T-helper 22 cell (primary cell): ENCODE measurements around the gene CACNA1C.

Experiments used
- DNase-seq: peaks from one replicate; pipeline ENCODE4 v3.0.0-alpha.2; 2020; ENCODE audit warnings: low read depth

The CACNA1C gene

GRCh38 chr12:2035431-2036055, 17.2 kb upstream of the CACNA1C start:
- DNase-seq, result no peak

- DNase-seq, result no peak
Measured at GRCh38 chr12:2039034-2039433, 13.8 kb upstream of the CACNA1C start.

- no peak for DNase-seq
Measured at GRCh38 chr12:2043054-2043453, 9.7 kb upstream of the CACNA1C start.

DNA sequence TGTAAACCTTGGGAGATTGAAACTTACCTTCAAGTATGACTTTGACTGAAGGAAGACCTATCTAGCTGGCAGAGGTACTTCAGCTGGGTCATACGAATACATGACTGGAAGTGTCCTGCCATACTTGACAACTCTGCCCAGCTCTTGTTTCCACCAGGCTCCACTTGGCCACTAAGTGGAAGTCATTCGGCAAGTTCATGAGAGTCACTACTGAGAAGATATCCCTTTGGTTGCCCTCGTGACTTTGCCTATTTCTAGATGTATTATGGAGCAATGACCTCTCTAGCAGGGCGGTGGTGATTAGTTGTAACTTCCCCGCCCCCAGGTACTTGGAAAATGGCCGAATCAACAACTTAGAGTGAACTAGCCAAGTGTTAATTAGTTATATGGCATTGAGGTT, 8.6 kb upstream of the CACNA1C start:
- DNase-seq, result no peak

- DNase-seq, result no peak
Measured at GRCh38 chr12:2046957-2047356, 5.8 kb upstream of the CACNA1C start.

DNA sequence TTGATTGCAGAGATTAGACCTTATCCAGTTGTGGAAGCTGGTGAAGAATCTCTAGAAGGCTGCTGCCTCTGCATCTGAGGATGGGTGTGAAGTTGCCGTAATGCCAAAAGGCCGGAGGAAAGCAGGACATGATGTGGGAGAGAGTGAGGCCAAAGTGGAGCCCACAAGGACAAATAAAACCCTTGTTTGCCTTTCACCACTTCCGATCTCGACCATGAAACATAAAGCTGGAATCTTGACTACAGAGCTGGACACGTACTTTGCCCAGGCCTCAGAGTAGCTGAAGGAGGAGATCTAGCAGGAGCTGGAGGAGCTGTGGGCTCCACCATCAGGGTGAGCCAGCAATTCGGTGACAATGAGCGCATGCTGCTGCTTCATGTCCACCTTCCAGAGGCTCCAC, 5.0 kb upstream of the CACNA1C start:
- DNase-seq, result no peak

DNA sequence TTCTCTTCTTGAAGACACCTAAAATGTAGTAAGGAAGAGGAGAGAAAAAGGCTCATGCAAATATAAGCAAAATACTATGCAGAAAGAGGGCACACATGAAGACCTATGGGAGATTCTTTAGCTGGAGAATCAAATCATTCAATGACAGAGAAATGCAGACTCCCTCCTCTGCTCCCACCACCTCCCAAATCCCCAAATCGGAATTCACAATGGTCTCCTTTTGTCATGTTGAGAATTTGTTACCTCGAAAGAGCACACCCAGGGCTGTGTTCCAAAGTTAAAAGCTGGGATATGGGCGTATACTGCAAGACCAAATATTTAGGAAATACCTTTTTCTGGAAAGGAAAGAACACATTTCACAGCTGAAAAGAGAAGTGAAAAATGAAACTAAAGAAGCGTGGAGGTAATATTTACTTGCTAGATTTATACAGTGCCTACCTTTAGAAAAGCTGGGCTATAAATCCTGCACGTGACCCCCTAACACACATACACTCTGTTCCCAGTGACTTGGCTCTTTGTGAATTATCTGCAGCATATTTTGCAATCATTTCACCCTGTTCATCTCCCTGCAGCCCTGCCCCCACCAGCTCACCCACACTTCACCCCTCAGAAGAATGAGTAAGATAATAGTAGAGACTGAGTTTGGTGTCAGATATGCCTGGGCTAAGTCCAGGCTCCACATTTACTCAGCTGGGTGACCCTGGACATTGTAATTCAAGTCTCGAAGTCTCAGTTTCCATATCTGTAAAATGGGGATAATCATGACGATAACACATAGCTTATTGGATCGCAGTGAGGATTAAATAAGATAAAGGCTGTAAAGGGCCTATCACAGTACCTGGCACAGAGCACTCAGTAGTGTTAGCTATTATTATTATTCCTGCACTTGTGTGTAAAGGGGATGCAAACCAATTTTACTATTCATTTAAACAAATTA, 2.9 kb upstream of the CACNA1C start:
- no peak for DNase-seq

DNA sequence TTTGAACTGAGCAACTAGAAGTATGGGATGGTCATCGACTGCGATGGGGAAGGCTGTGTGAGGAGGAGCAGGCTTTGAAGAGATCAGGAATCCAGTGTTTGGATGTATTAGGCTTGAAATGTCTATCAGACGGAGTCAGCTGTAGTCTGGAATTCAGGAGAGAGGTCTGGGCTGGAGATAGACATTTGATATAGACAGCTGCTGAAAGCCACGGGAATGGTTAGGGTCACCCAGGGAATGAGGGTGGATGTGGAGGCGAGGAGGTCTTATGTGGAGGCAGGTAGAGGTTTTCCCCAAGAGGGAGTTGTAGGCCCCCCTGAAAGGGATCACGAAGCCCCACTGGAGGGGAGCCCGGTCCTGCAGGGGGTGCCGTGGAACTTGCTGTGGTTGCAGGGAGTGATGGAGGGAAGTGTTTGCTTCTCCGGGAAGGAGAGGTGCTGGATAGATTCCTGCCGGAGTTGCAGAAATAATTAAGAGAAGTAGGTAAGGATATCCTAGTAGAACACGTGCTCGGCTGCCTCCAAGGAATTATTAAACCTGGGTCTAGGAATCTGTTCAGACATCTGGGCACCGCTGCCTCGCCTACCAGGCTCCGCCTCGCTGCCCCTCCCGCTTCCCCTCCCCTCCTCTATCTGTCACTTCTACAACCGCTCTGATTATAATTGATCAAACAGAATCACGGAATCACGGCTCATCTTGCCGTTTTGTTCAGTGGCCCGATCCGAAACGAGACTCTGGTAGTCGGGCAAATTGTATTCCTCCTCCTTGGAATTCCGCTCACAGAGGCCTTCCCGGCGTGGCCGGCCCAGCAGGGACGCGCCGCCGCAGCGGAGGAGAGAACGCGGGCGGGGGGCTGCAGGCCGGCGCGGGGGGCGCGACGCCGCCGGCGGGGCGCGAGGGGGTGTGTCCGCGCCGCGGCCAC, 826 bp upstream of the CACNA1C start:
- no peak for DNase-seq

- DNase-seq, result no peak
Measured at GRCh38 chr12:2053691-2054090, 904 bp downstream of the CACNA1C start.

GRCh38 chr12:2054091-2055018, 1.6 kb downstream of the CACNA1C start:
- DNase-seq, result no peak

- no peak for DNase-seq
Measured at GRCh38 chr12:2057041-2057794, 4.4 kb downstream of the CACNA1C start.

DNA sequence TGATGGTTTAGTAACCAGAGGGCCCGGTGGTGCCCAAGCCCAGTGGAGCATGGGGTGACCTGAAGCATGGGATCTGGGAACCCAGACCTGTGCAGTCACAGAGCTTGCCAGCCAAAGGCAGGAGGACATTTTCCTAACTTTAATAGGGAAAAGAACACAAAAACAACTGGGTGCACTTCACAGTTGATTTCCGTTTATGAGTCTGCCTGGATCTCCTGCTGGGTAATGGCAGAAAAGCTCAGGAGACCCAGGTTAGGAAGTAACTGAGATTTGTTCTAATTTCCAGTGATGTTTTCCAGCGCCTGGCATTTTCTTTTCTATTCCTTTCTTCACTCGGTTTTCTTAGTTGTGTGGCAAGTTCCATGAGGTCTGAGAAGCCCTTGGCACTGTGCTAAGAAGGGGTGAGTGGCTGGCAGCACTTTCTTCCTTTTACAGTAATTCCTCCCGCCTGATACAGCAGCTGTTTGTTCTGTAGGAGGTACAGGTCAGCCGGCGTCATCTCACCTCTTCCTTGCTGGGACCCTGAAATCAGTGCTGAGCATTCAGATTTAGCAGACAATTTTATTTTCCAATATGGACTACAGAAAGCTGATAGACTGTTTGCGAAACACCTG, 5.1 kb downstream of the CACNA1C start:
- no peak for DNase-seq

GRCh38 chr12:2058837-2059236, 6.0 kb downstream of the CACNA1C start:
- DNase-seq, result no peak

DNA sequence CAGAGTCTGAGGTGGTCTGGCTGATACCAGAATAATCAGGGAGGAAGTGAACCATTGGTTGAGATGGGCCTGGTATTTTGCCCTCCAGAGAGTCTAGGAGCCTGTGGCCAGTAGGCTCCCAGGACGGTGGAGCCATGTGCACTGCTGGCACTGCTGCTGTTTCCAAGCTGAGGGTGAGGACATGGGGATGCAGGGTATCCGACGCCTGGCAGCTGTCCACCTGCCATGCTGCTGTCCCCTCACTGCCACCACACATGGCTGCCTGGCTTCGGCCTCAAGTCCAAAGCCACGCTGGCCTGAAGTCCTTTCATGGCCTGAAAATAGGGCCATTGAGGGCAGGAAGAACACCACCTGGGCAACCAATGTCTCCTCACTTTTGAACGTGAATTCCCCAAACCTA, 8.6 kb downstream of the CACNA1C start:
- DNase-seq, result no peak

DNA sequence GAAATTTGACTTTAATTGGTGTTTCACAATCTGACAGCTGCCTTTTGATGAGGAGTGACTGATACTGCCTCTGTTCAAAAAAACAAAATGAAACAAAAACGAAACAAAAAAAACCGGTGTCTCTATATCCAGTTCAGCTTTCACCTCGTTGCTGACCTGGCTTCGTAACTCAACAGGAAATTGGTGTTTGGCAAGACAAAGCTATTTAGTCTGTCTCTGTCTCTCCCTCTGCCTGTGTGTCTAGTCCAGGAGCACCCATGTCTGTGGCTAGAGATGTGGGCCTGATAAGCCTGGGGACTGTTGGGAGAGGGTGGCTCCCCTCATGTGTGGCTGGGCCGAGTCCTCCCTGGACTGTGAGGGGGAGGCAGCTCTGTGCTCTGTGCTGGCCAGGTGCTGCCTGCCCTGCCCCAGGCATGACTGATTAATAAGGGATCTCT, 11.3 kb downstream of the CACNA1C start:
- no peak for DNase-seq

GRCh38 chr12:2068653-2069052, 15.9 kb downstream of the CACNA1C start:
- DNase-seq, result no peak

DNA sequence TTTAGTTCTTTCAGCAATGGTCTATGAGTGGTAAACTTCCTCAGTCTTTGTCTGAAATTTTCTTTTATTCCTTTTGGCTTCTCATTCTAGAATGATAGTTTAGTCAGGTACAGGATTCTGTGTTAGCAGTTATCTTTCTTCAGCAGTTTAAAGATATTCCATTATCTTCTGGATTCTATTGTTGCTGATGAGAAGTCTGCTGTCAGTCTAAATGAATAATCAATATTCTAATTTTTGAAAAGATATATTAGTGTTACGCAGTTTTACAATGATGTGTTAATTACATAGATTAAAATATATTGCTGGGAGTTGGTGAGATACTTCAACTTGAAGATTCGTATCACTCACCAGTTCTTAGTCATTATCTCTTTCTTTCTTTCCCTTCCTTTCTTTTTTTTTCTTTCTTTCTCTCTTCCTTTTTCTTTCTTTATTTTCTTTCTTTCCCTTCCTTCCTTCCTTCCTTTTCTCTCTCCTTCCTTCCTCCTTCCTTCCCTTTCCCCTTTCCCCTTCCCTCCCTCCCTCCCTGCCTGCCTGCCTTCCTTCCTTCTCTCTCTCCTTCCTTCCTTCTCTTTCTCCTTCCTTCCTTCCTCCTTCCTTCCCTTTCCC, 17.8 kb downstream of the CACNA1C start:
- DNase-seq, result no peak

DNA sequence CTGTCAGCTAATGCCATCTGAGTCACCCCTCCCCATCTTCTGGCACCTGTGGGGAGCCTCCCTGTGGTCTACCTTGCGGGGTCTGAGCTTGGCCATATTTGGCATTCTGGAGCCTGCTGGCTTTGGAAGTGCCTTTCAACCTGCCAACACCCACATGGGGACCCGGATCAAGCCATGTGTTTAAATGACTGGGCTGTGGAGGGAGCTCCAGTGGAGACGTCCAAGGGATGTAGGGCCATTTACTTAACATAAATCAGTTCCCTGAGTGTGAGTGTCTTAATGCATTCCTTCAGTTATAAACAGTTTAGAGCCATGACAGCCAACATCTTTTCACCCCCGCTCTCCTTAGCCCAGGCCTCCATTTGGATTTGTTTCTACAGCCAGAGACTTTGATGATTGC, 22.0 kb downstream of the CACNA1C start:
- no peak for DNase-seq

DNA sequence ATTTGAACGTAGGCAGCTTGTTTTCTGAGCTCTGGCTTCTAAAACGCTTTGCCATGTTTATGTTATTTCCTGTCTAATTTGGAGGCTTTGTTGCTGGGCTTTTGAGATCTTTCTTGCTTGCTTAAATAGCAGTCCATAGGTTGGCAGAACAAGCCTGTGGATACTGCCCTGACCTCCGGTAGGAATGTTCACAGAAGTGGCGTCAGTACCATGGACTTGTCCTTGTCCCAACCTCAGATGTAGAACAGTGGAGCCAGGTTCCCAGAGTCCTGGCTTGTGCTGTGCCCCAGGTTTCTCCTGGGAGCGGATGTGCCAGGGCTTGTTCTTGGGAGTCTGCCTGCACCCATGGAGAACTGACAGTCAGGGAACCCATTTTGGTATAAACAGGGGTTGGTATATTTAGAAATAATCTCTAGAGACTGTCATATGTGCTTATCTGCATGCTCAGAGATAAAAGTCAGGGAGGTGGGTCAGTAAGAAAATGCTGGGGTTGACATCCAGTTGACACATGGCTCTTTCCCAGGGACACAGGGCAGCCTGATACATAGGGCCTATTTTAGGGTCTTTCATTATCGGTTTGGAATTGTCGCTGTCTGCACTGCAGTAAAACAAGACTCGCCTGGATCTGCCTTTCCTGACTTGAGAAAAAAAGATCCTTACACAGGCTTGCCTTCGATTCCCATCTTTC, 22.9 kb downstream of the CACNA1C start:
- no peak for DNase-seq
